ENCODE results near the gene UBXN6. TPM values are rescaled to one million over a fixed set of nuclear protein-coding genes. Genes with fewer than 3 reads are reported as not detected.

Gene UBXN6
- total and polyA plus RNA-seq, 12 donors: 90.6 to 131 (median 106) TPM

GRCh38 chr19:4493104-4493928 lies 35.7 kb upstream of the UBXN6 start:
- DNase-seq: no peak
- peaks cover 0 to 91% (median 51%) of the 10 kb centered on the region in 9 donors for H3K36me3 ChIP-seq
- no peaks in the 10 kb centered on the region for H3K27me3 ChIP-seq
- H3K4me1 ChIP-seq: no peaks in the 10 kb centered on the region
- no peaks in the 10 kb centered on the region for H3K9me3 ChIP-seq
- no peak overlapping the region for H3K27ac ChIP-seq
- no peak for TF ChIP-seq CTCF (IDR thresholded peaks at IDR 0.05)
- WGBS, 2 donors: 93 to 96% methylated on average over 39 to 41 of the region's 41 CpGs
- H3K4me3 ChIP-seq: no peak overlapping the region
- intact Hi-C loops (cut with DNase I): loop anchor here in 1 of 10 donors (2.0 kb wide), 1 partner anchor 17 kb away; no protein-coding TSS in a partner anchor
- ATAC-seq: no peak

GRCh38 chr19:4492337-4493103 lies 34.9 kb upstream of the UBXN6 start:
- no peak overlapping the region for H3K27ac ChIP-seq
- no peaks in the 10 kb centered on the region for H3K27me3 ChIP-seq
- DNase-seq (no peak), ATAC-seq (no peak)
- no peak for TF ChIP-seq CTCF (IDR thresholded peaks at IDR 0.05)
- no peak overlapping the region for H3K4me3 ChIP-seq
- H3K36me3 ChIP-seq: peaks cover 0 to 87% (median 43%) of the 10 kb centered on the region in 9 donors
- no peaks in the 10 kb centered on the region for H3K9me3 ChIP-seq
- no peaks in the 10 kb centered on the region for H3K4me1 ChIP-seq
- WGBS, 2 donors: 97 to 98% methylated on average over 3 of the region's 3 CpGs
- intact Hi-C loops (cut with DNase I): loop anchor here in 1 of 10 donors (2.0 kb wide), 1 partner anchor 16 kb away; no protein-coding TSS in a partner anchor

- Histone ChIP-seq H3K4me3 (no peak overlapping the region), H3K9me3 (no peaks in the 10 kb centered on the region), H3K4me1 (no peaks in the 10 kb centered on the region), H3K27me3 (no peaks in the 10 kb centered on the region), H3K36me3 (peaks cover 0 to 87% (median 32%) of the 10 kb centered on the region in 9 donors), H3K27ac (no peak overlapping the region)
- ATAC-seq (no peak), DNase-seq (no peak)
- WGBS, 2 donors: 96% methylated on average over 21 of the region's 21 CpGs
- intact Hi-C loops (cut with DNase I): no loop called here
- no peak for TF ChIP-seq CTCF (IDR thresholded peaks at IDR 0.05)
These were observed 33.9 kb upstream of the UBXN6 start for GRCh38 chr19:4491446-4491845.

- H3K27me3 ChIP-seq: no peaks in the 10 kb centered on the region
- intact Hi-C loops (cut with DNase I): no loop called here
- no peak overlapping the region for H3K4me3 ChIP-seq
- TF ChIP-seq CTCF (IDR thresholded peaks at IDR 0.05): no peak
- no peak for ATAC-seq
- no peaks in the 10 kb centered on the region for H3K9me3 ChIP-seq
- peaks cover 0 to 75% (median 18%) of the 10 kb centered on the region in 9 donors for H3K36me3 ChIP-seq
- H3K27ac ChIP-seq: no peak overlapping the region
- DNase-seq: no peak
- WGBS, 2 donors: 93 to 95% methylated on average over 29 of the region's 29 CpGs
- H3K4me1 ChIP-seq: no peaks in the 10 kb centered on the region
These were observed 30.9 kb upstream of the UBXN6 start for GRCh38 chr19:4488496-4488895.

Measured in heart right ventricle (tissue), 16 donors.